GM18507 (cell line): ENCODE results near the gene PRRG2.
"Not testable (repeated sequence)": the region's sequence is repeated elsewhere in the genome, so short reads cannot be mapped to it uniquely, and the experiment has no call there.

Experiments used
- DNase-seq: peaks from one replicate; pipeline ENCODE4 v3.0.0; 2011; ENCODE audit warnings: low read depth; ENCODE audit not compliant: insufficient read length; ENCODE audit errors: extremely low spot score
- FAIRE-seq: peaks from 2 replicates; lab custom pipeline; 2011; peaks lifted over from hg19 to GRCh38; lab: Jason Lieb, UNC

Gene PRRG2

DNA sequence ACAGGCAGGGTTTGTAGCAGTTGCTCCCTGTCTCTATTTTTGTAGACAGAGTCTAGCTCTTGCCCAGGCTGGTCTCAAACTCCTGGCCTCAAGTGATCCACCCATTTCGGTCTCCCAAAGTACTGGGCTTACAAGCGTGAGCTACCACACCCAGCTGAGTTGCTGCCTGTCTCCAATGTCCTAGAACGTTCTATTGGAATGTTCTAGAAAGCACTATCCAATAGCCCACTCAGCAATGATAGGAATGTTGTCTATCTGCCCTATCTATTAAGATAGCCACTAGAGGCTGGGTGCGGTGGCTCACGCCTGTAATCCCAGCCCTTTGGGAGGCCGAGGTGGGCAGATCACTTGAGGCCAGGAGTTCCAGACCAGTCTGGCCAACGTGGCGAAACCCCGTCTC is 52.2 kb downstream of the PRRG2 start:
- DNase-seq, FAIRE-seq: not testable (repeated sequence)

DNA sequence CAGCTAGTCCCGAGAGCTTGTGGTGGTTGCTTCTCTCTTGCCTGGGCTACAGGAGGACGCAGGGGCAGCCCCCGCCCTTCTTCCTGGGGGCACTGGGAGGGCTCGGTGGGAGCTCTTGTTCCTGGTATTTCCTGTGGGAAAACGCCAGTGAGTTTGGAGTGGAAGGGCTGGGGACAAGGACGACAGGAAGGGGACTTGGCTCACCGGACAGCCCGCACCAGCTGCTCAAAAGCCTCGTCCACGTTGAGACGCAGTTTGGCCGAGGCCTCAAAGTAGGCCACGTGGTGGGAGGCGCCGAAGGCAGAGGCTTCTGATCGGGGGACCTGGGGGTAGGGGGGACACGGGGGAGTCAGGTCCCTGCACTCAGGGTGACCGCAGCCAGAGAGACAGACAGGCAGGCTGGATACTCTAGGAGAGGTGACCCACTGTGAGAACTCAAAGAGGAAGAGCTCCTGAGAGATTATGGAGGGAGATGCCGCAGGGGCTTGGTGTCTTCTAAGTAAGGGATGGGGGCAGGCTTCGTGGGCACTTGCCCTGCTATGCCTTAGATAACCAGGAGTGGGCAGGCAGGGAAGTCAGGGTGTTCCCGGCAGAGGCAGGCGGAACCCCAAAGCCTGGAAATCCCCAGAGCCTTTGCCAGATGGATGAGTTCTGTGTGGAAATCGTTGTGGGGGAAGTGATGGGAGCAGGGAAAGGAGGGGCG is 54.6 kb downstream of the PRRG2 start:
- DNase-seq (no peak), FAIRE-seq (no peak)

DNA sequence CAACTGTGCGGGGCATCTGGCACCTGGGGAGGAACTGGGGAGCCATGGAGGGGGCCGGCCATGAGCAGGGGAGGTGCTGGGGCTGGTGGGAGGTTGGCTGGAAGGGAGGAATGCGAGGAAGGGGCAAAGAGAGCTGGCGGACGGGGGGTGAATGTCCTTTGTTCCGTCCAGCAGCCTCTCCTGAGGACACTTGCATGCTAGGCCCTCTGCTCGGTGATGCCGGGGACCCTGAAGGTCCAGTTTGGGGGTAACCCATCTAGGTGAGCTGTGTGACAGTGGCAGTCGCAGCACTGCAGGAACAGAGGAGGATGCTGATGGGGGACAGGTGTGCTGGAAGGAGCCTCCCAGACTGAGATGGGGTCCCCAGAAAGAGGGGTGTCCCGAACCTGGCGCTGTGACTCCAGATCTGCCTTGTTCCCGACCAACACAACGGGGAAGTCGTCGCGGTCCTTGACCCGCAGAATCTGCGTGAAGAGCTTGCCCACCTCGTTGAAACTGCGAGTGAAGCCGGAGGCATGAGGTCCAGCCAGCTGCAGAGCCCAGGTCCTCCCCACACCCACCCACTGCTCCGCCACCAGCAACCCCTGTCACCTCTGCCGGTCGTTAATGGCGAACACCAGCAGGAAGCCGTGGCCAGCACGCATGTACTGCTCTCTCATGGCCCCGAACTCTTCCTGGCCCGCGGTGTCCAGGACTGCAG is 55.3 kb downstream of the PRRG2 start:
- FAIRE-seq: no peak
- DNase-seq: no peak

DNA sequence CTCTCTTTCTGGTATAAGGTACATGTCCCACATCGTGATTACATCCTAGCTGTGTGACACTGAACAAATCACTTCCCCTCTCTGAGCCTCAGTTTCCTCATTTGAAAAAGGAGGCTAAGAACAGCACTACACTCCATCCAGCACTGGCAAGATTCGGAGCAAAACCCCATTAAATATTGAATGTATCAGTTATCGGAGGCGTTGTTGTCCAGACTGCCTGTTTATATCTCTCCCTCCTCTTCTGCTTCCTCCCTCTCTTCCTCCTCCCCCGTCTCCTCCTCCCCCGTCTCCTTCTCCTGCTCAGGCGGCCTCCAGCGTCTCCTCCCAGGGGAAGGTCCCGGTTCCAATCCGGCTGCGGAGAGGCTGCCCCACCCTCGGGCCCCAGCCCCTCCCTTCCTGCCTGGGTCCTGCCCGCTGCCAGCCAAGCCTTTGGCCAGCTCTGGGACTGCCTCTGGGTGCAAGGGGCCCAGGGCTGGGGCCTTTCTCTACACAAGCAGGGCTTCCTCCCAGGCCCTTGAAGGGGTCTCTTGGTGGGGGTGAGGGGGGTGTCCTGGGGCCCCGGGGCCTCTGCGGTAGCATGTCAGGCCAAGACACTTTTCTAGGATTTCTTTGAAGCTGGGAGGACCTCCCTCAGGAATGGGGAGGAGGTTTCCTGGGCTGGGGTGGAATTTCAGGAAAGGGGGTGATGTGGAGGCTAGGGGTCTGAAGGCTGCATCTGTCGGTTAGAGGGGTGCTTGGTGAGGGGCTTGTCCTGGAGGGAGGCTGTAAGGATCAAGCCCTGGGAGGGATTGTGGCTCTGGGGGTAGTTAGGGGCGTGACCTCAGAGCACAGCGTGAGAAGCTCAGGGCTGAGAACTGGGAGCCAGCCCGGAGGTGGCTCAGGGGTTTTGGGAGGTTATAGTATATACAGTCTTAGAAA is 57.0 kb downstream of the PRRG2 start:
- no peak for DNase-seq

DNA sequence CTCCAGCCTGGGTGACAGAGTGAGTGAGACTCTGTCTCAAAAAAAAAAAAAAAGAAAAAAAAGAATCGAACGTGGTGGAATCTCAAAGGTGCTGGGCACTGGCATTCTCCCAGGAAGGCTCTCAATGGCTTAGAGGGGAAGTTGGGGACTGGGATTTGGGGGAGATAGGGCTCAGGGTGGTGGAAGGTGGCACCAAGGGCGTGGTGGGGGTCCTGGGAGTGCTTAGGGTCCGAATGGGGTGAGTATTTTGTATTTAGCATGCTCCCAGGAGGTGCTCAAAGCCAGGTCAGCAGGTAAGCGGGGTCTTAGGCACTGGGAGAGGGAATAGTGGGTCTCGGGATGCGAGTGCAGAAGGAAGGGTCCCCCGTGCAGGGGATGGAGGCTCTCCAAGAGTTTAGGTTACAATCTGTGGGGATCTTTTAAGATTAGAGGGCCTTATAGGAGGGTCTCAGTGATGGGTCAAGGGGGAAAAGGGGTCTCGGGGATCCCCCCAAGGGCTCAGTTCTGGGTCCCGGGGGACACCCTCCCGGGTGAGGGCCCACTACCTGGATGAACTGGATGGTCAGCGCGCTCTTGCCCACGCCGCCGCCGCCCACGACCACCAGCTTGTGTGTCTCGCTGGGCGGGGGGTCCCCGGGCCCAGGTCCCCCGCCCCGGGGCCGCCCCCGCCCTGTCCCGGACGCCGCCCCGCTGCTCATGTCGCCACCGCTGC is 58.4 kb downstream of the PRRG2 start:
- DNase-seq: no peak
- FAIRE-seq: no peak

More for the DNA sequence above, 57.0 kb downstream of the PRRG2 start:
- FAIRE-seq: no peak

DNA sequence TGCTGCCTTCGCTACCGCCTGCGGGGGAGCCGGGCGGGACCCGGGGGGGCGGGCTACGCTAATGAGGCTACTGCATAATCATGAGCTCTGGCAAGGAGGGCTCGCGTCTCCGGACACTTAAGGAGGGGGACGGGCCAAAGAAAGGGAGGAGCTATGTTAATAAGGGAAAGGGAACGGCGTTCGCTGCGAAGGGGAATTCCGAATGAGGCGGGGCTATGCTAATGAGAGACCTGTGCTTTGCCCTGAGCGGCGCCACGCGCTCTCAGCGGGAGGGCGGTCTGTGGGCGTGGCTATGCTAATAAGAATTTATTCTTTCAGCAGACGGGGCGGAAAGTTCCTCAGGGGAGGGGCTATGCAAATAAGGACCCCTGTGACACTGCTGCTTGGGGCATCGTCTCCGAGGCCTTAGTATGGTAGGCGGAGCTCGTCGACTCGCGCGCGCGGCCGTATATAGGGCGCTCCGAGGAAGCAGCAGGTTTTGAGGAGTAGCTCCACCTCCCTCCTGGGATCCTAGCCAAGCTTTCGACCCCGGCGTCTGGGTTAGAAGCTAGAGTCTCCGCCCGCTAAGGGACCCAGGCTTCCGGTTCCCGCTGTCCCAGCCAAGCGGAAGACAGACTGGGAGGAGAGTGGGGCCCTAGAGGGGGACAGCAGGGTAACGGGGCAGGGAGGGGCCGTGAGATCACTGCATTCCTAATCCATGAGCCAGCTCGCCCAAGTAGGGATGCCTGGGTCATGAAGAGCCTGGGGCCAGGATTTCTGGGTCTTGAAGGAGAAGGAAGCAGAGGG is 59.2 kb downstream of the PRRG2 start, which contains the start of gene RRAS:
Gene RRAS (minus strand): TSS at position 31 of the 786 bp plus-strand sequence. CDS start 45 bp downstream, outside the sequence.
- DNase-seq (peak; percentile 94), FAIRE-seq (peak; percentile 99)
